HepG2 (cell line): ENCODE measurements around the gene MAFB. TPM values are rescaled to one million over a fixed set of nuclear protein-coding genes. Genes with fewer than 3 reads are reported as not detected.

Experiments used
- CC2D1A ChIP-seq: sonication (generic); formaldehyde crosslinking; IDR thresholded peaks from 2 replicates; pipeline ENCODE4 v1.8.1; 2023; ENCODE audit warnings: mild to moderate bottlenecking, missing genetic modification reagents
- ELF4 ChIP-seq: sonication (generic); formaldehyde crosslinking; IDR thresholded peaks from 2 replicates; pipeline ENCODE4 v1.5.0; 2020; ENCODE audit warnings: missing genetic modification reagents, mild to moderate bottlenecking, moderate library complexity, borderline replicate concordance
- KDM5A ChIP-seq: fragments of 200-600 bp; sonication (generic); IDR thresholded peaks from 2 replicates; pipeline ENCODE4 v1.7.0; 2018; ENCODE audit warnings: antibody characterized with exemption, mild to moderate bottlenecking, low read length, borderline replicate concordance
- MIER3 ChIP-seq: IDR thresholded peaks from 2 replicates; pipeline ENCODE4 v1.6.1; 2016; ENCODE audit warnings: missing compliant biosample characterization, borderline replicate concordance
- NFRKB ChIP-seq: fragments of 450-650 bp; IDR thresholded peaks from 2 replicates; pipeline ENCODE4 v1.6.1; 2017
- PHF5A ChIP-seq: IDR thresholded peaks from one replicate; pipeline ENCODE4 v1.6.1; 2018; ENCODE audit warnings: low read depth, missing genetic modification reagents; ENCODE audit not compliant: unreplicated experiment
- PRMT3 ChIP-seq: sonication (generic); formaldehyde crosslinking; IDR thresholded peaks from 2 replicates; pipeline ENCODE4 v1.8.1; 2022; ENCODE audit warnings: low read depth, mild to moderate bottlenecking, moderate library complexity, missing genetic modification reagents, borderline replicate concordance
- SNRNP70 ChIP-seq: fragments of 200-400 bp; formaldehyde crosslinking; IDR thresholded peaks from 2 replicates; pipeline ENCODE4 v1.6.1; 2017; ENCODE audit warnings: mild to moderate bottlenecking, low read depth, low read length, moderate library complexity
- SSRP1 ChIP-seq: IDR thresholded peaks from 2 replicates; pipeline ENCODE4 v1.6.1; 2016; ENCODE audit warnings: control low read depth
- TCF7L2 ChIP-seq: IDR thresholded peaks from 2 replicates; pipeline ENCODE4 v1.6.1; 2011; ENCODE audit warnings: mild to moderate bottlenecking, low read depth, low read length, moderate library complexity
- ZMAT3 ChIP-seq: sonication (generic); formaldehyde crosslinking; conservative IDR thresholded peaks from 2 replicates; pipeline ENCODE4 v1.7.0; 2021; ENCODE audit warnings: missing genetic modification reagents
- ZNF235 ChIP-seq: sonication (generic); formaldehyde crosslinking; IDR thresholded peaks from 2 replicates; pipeline ENCODE4 v1.8.1; 2023; ENCODE audit warnings: mild to moderate bottlenecking, missing genetic modification reagents, borderline replicate concordance
- ZNF547 ChIP-seq: sonication (generic); formaldehyde crosslinking; IDR thresholded peaks from 2 replicates; pipeline ENCODE4 v1.5.1; 2020; ENCODE audit warnings: mild to moderate bottlenecking, missing genetic modification reagents
- ZNF678 ChIP-seq: sonication (generic); formaldehyde crosslinking; IDR thresholded peaks from 2 replicates; pipeline ENCODE4 v1.4.0; 2020; ENCODE audit warnings: mild to moderate bottlenecking, missing genetic modification reagents
- polyA plus RNA-seq, 8 experiments: library from polyadenylated mRNA; depleted of rRNA in 3 of 8; stranded (reverse) in 7 of 8; unstranded in 1 of 8; fragments of >200 nt; fragmentation: Illumina TruSeq in 4 of 8; extraction: Trizol in 4 of 8; gene quantifications; 2 replicates each; pipeline versions ENCODE4 v1.2.1 to v1.2.3, GENCODE V29; 2011 to 2016; ENCODE audit warnings: low read depth in 4 of 8, missing spikeins in 1 of 8, mixed read lengths in 1 of 8; ENCODE audit not compliant: insufficient read depth in 1 of 8
- total RNA-seq, 5 experiments: library from RNA; depleted of rRNA; stranded (reverse); fragments of >200 nt; fragmentation: Illumina TruSeq; extraction: Trizol; gene quantifications; 2 replicates each; pipeline ENCODE4 v1.2.3, GENCODE V29; 2016; ENCODE audit warnings: low read depth in 1 of 5
- TF ChIP-seq, protein P1 (sequence below): sonication (generic); formaldehyde crosslinking; IDR thresholded peaks from 2 replicates; pipeline ENCODE4 v1.4.0; 2020; ENCODE audit warnings: missing genetic modification reagents, borderline replicate concordance
- TF ChIP-seq, protein P2 (sequence below): sonication (generic); formaldehyde crosslinking; IDR thresholded peaks from 2 replicates; pipeline ENCODE4 v1.5.0; 2020; ENCODE audit warnings: mild to moderate bottlenecking, missing genetic modification reagents
- TF ChIP-seq, protein P3 (sequence below): sonication (generic); formaldehyde crosslinking; IDR thresholded peaks from 2 replicates; pipeline ENCODE4 v1.5.1; 2020; ENCODE audit warnings: missing genetic modification reagents, mild to moderate bottlenecking, borderline replicate concordance

The MAFB gene
- total and polyA plus RNA-seq, 2 of the 13 experiments (the other 11 are each of a cell fraction or from before 2014, with no cell fraction given): 0.08 to 0.11 TPM

DNA sequence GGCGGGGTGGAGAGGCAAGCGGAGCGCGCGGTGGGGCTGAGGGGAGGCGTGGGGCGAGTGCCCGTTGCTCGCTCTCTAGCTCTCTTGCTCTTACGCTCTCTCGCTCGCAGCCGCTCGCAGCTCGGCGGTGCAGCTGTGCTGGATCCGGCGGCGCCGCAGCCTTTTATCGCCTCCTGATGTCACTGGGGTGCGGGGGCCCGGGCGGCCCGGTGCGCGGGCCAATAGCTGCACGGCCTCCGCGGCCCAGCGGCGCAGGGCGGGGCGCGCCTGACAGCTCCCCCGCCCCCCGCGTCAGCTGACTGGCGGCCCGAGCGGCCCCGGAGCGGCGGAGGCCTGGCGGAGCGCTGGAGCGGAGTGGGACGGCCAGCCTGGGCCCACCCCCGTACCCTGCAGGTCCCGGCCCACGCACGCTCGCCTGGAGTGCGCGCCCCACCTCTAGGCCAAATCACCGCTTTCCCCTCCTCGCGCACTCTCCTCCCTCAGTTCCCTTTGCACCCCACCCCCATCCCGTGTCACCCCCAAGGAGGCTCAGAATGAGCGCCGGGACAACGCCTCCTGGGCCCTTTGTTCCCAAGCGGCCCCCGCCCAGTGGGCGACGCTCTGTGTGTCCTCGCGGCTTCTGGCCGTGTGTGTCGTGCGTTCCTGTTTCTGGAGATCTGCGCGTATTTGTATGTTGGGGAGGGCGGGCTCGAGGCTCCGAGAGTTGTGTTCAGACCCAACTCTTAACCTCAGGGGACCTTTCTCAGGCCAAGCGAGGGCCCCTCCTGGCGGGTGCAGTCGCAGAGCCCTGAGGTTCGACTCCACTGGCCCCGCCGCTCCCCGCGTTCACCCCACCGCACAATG lies at the start of gene MAFB (continued):
- TF ChIP-seq, protein P1, sequence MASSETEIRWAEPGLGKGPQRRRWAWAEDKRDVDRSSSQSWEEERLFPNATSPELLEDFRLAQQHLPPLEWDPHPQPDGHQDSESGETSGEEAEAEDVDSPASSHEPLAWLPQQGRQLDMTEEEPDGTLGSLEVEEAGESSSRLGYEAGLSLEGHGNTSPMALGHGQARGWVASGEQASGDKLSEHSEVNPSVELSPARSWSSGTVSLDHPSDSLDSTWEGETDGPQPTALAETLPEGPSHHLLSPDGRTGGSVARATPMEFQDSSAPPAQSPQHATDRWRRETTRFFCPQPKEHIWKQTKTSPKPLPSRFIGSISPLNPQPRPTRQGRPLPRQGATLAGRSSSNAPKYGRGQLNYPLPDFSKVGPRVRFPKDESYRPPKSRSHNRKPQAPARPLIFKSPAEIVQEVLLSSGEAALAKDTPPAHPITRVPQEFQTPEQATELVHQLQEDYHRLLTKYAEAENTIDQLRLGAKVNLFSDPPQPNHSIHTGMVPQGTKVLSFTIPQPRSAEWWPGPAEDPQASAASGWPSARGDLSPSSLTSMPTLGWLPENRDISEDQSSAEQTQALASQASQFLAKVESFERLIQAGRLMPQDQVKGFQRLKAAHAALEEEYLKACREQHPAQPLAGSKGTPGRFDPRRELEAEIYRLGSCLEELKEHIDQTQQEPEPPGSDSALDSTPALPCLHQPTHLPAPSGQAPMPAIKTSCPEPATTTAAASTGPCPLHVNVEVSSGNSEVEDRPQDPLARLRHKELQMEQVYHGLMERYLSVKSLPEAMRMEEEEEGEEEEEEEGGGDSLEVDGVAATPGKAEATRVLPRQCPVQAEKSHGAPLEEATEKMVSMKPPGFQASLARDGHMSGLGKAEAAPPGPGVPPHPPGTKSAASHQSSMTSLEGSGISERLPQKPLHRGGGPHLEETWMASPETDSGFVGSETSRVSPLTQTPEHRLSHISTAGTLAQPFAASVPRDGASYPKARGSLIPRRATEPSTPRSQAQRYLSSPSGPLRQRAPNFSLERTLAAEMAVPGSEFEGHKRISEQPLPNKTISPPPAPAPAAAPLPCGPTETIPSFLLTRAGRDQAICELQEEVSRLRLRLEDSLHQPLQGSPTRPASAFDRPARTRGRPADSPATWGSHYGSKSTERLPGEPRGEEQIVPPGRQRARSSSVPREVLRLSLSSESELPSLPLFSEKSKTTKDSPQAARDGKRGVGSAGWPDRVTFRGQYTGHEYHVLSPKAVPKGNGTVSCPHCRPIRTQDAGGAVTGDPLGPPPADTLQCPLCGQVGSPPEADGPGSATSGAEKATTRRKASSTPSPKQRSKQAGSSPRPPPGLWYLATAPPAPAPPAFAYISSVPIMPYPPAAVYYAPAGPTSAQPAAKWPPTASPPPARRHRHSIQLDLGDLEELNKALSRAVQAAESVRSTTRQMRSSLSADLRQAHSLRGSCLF: no peak
- TF ChIP-seq ZNF547 (CRISPR knock-in tag): no peak
- no peak for TF ChIP-seq ZNF678
- TF ChIP-seq NFRKB: no peak
- TF ChIP-seq MIER3: no peak
- no peak for TF ChIP-seq TCF7L2
- TF ChIP-seq, protein P2, sequence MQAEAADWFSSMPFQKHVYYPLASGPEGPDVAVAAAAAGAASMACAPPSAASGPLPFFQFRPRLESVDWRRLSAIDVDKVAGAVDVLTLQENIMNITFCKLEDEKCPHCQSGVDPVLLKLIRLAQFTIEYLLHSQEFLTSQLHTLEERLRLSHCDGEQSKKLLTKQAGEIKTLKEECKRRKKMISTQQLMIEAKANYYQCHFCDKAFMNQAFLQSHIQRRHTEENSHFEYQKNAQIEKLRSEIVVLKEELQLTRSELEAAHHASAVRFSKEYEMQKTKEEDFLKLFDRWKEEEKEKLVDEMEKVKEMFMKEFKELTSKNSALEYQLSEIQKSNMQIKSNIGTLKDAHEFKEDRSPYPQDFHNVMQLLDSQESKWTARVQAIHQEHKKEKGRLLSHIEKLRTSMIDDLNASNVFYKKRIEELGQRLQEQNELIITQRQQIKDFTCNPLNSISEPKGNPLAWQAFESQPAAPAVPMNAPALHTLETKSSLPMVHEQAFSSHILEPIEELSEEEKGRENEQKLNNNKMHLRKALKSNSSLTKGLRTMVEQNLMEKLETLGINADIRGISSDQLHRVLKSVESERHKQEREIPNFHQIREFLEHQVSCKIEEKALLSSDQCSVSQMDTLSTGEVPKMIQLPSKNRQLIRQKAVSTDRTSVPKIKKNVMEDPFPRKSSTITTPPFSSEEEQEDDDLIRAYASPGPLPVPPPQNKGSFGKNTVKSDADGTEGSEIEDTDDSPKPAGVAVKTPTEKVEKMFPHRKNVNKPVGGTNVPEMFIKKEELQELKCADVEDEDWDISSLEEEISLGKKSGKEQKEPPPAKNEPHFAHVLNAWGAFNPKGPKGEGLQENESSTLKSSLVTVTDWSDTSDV (CRISPR knock-in tag): no peak
- peak; percentile 39; the same call in 1 of the 2 replicates for TF ChIP-seq PRMT3 (CRISPR knock-in tag)
- no peak for TF ChIP-seq SSRP1 (CRISPR knock-in tag)
- no peak for TF ChIP-seq KDM5A
- TF ChIP-seq ZNF235 (CRISPR knock-in tag): peak; percentile 94; the same call in 1 of the 2 replicates
- no peak for TF ChIP-seq ZMAT3 (CRISPR knock-in tag)
- TF ChIP-seq CC2D1A (CRISPR knock-in tag): no peak
- TF ChIP-seq ELF4 (CRISPR knock-in tag): no peak
- TF ChIP-seq PHF5A (CRISPR knock-in tag): no peak
- no peak for TF ChIP-seq SNRNP70
- TF ChIP-seq, protein P3, sequence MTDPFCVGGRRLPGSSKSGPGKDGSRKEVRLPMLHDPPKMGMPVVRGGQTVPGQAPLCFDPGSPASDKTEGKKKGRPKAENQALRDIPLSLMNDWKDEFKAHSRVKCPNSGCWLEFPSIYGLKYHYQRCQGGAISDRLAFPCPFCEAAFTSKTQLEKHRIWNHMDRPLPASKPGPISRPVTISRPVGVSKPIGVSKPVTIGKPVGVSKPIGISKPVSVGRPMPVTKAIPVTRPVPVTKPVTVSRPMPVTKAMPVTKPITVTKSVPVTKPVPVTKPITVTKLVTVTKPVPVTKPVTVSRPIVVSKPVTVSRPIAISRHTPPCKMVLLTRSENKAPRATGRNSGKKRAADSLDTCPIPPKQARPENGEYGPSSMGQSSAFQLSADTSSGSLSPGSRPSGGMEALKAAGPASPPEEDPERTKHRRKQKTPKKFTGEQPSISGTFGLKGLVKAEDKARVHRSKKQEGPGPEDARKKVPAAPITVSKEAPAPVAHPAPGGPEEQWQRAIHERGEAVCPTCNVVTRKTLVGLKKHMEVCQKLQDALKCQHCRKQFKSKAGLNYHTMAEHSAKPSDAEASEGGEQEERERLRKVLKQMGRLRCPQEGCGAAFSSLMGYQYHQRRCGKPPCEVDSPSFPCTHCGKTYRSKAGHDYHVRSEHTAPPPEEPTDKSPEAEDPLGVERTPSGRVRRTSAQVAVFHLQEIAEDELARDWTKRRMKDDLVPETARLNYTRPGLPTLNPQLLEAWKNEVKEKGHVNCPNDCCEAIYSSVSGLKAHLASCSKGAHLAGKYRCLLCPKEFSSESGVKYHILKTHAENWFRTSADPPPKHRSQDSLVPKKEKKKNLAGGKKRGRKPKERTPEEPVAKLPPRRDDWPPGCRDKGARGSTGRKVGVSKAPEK: peak; percentile 71; the same call in 1 of the 2 replicates
